ENCODE results near the gene C4orf17. TPM values are rescaled to one million over a fixed set of nuclear protein-coding genes. Genes with fewer than 3 reads are reported as not detected.
A peak's percentile ranks its signal among the peaks of the same experiment; 100 is the strongest.
"Not testable (repeated sequence)": the region's sequence is repeated elsewhere in the genome, so short reads cannot be mapped to it uniquely, and the experiment has no call there.

Gene C4orf17
- total and polyA plus RNA-seq, 8 donors: not detected

DNA sequence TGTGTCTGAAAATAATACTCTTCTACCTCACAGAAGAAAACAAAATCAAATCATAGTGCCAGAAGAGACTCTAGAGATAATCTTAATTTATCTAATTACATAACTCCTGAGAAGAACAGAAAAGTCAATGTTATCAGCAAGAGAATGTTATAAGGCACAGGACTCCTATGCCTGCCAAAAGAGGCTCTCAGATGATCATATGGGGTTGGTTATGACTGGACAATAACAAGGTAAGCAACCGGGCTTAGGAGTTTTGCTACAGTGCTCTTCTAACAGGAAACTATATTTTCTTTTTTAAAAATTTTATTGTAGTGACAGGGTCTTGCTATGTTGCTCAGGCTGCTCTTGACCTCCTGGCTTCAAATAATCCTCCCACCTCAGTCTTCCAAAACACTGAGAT lies 3.5 kb upstream of the C4orf17 start:
- no peaks in the 10 kb centered on the region for H3K27me3 ChIP-seq
- DNase-seq: no peak
- TF ChIP-seq CTCF (IDR thresholded peaks at IDR 0.05): no peak
- no peak for FAIRE-seq
- intact Hi-C loops (cut with DNase I): no loop called here
- no peaks in the 10 kb centered on the region for H3K4me1 ChIP-seq
- no peak overlapping the region for H3K27ac ChIP-seq
- H3K4me3 ChIP-seq: no peak overlapping the region
- no peak for ATAC-seq
- H3K36me3 ChIP-seq: no peaks in the 10 kb centered on the region
- H3K9me3 ChIP-seq: no peaks in the 10 kb centered on the region
- 78 to 80% methylated on average over 1 of the region's 1 CpG for WGBS, 2 donors

DNA sequence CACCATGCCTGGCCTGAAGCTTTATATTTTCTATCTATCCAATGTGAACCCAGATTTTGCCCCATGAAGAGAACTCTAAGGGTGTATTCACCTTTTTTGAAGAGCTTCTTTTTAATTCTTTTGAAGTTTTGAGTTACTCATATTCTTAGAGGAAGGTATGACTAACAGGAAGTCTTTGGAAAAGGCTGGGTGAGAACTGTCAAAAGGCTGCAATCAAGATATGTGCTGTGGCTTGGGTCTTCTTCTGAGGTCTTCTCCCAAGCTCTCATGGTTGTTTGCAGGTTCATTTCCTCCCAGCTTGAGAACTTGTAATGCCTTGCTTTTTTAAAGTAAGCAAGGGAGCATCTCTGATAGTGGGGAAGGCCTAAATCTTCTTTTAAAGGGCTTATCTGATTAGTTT lies 3.1 kb upstream of the C4orf17 start:
- FAIRE-seq: no peak
- H3K36me3 ChIP-seq: no peaks in the 10 kb centered on the region
- ATAC-seq: no peak
- H3K9me3 ChIP-seq: no peaks in the 10 kb centered on the region
- intact Hi-C loops (cut with DNase I): no loop called here
- no peak for DNase-seq
- no peak overlapping the region for H3K27ac ChIP-seq
- H3K27me3 ChIP-seq: no peaks in the 10 kb centered on the region
- no peak for TF ChIP-seq CTCF (IDR thresholded peaks at IDR 0.05)
- no peaks in the 10 kb centered on the region for H3K4me1 ChIP-seq
- no peak overlapping the region for H3K4me3 ChIP-seq

DNA sequence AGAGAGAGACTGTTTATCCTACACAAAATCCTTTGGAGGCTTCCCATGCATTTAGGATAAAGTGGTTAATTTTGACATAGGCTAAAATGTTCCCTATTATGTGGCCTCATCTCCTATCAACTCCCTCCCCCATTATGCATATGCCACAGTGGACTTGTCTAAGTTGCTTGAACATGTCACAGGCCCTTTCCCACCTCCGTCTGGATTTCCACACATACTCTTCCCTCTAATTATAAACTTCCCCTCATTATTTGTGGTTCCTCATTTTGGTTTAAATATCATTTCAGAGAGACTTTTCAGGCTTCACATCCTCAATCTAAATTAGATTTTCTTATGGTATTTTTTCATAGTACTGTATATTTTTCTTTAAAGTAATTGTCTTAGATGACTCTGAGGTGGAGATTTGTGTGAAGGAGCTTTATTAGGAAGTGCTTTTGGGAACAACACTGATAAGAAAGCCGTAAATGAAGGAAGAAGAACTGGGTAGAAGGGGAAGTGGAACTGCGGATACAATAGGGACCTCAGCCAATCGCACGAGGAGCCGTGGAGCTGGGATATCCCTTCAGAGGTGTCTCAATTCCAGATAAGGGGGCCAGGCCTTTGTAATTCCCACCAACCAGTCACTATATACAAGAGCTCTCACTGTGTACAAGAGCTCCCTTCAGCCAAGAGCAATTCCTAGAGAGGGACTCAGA lies 7.9 kb downstream of the C4orf17 start:
- Histone ChIP-seq H3K4me3 (no peak overlapping the region), H3K36me3 (no peaks in the 10 kb centered on the region), H3K27me3 (no peaks in the 10 kb centered on the region), H3K9me3 (no peaks in the 10 kb centered on the region), H3K4me1 (no peaks in the 10 kb centered on the region), H3K27ac (no peak overlapping the region)
- TF ChIP-seq CTCF (IDR thresholded peaks at IDR 0.05): no peak
- FAIRE-seq: no peak
- intact Hi-C loops (cut with DNase I): no loop called here
- no peak for ATAC-seq
- 79 to 86% methylated on average over 6 of the region's 6 CpGs for WGBS, 2 donors
- DNase-seq: no peak

- H3K27ac ChIP-seq: no peak overlapping the region
- ATAC-seq (peak in 1 of 4 donors; percentile 41), DNase-seq (no peak), FAIRE-seq (peak; percentile 74)
- H3K4me3 ChIP-seq: no peak overlapping the region
- peaks cover 0 to 5% (median 4%) of the 10 kb centered on the region in 3 donors for H3K4me1 ChIP-seq
- no peaks in the 10 kb centered on the region for H3K9me3 ChIP-seq
- no peak for TF ChIP-seq CTCF (IDR thresholded peaks at IDR 0.05)
- no peaks in the 10 kb centered on the region for H3K27me3 ChIP-seq
- H3K36me3 ChIP-seq: no peaks in the 10 kb centered on the region
- intact Hi-C loops (cut with DNase I): no loop called here
Measured at GRCh38 chr4:99529228-99529627, 18.4 kb downstream of the C4orf17 start.

DNA sequence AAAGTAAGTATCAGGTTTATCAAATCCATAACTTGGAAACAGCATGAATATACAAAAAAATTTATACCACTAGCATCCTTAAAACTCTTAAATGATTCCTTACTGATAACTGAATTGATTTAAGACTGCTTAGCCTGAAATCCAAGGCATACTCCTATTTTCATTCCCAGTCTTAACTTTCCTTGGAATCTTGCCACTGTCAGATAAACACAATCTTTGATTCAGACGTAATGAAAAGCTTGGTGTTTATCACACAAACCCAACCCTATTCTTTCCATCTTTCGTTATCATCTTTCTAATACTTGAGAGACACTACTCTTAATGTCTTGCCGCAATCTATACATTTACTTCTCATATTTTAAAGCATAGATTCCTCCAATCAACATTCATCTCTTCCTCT lies 19.1 kb downstream of the C4orf17 start:
- intact Hi-C loops (cut with DNase I): no loop called here
- 50 to 56% methylated on average over 3 of the region's 3 CpGs for WGBS, 2 donors
- Histone ChIP-seq H3K36me3 (no peaks in the 10 kb centered on the region), H3K4me3 (no peak overlapping the region), H3K27me3 (no peaks in the 10 kb centered on the region), H3K4me1 (peaks cover 0 to 5% (median 4%) of the 10 kb centered on the region in 3 donors), H3K27ac (no peak overlapping the region), H3K9me3 (no peaks in the 10 kb centered on the region)
- FAIRE-seq: peak; percentile 17
- no peak for DNase-seq
- TF ChIP-seq CTCF (IDR thresholded peaks at IDR 0.05): no peak
- no peak for ATAC-seq

DNA sequence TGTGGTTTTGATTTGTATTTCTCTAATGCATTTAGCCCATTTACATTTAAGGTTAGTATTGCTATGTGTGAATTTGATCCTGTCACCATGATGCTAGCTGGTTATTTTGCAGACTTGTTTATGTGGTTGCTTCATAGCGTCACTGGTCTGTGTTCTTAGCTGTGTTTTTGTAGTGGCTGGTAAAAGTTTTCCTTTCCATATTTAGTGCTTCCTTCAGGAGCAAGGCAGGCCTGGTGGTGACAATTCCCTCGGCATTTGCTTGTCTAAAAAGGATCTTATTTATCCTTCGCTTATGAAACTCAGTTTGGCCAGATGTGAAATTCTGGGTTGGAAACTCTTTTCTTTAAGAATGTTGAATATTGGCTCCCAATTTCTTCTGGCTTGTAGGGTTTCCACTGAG lies 23.9 kb downstream of the C4orf17 start:
- H3K27me3 ChIP-seq; FAIRE-seq; H3K4me1 ChIP-seq; H3K9me3 ChIP-seq; H3K36me3 ChIP-seq; H3K27ac ChIP-seq; ATAC-seq; DNase-seq; H3K4me3 ChIP-seq; intact Hi-C loops (cut with DNase I): not testable (repeated sequence)
- 86 to 91% methylated on average over 3 of the region's 3 CpGs for WGBS, 2 donors

All from pancreas (tissue), 10 donors.